Left cardiac atrium (tissue), 4 donors: ENCODE data around the gene ZIK1. TPM values are rescaled to one million over a fixed set of nuclear protein-coding genes. Genes with fewer than 3 reads are reported as not detected.
A peak's percentile ranks its signal among the peaks of the same experiment; 100 is the strongest.

Experiments used
- ATAC-seq, 2 donors: fragments of 200-7000 bp; cut with Tn5 transposase; one replicate each; pipeline ENCODE4 v1.9.1; 2020; ENCODE audit warnings: mild to moderate bottlenecking in 2 of 2, moderate library complexity in 2 of 2
- DNase-seq: peaks from one replicate; pipeline ENCODE4 v3.0.0-alpha.2; 2020
- intact Hi-C, 2 donors: fragments of 100-400 bp; cut with DNase I; formaldehyde crosslinking; loops; one replicate each; pipeline versions ENCODE4 v1.14.1 to v1.15.1; 2022 to 2023
- total RNA-seq, 2 donors: library from RNA; stranded (reverse); fragmentation: NEBNext Ultra II Directional; extraction: Animal tissue kit (Norgen Biotek cat#: 25700); gene quantifications; one replicate each; pipeline ENCODE4 v1.2.1, GENCODE V29; 2021
- donor health status: DM: no; HTN: yes; CAD: no.
- donor health status: DM: no; HTN: yes; CAD: no; lungs with severe emphysema.
- donor health status: DM: yes; HTN: yes; CAD: no.
- donor health status: Dilated cardiomyopathy.

The ZIK1 gene
- total RNA-seq, 2 donors from 2014 or later: 4.1 to 5.2 TPM

DNA sequence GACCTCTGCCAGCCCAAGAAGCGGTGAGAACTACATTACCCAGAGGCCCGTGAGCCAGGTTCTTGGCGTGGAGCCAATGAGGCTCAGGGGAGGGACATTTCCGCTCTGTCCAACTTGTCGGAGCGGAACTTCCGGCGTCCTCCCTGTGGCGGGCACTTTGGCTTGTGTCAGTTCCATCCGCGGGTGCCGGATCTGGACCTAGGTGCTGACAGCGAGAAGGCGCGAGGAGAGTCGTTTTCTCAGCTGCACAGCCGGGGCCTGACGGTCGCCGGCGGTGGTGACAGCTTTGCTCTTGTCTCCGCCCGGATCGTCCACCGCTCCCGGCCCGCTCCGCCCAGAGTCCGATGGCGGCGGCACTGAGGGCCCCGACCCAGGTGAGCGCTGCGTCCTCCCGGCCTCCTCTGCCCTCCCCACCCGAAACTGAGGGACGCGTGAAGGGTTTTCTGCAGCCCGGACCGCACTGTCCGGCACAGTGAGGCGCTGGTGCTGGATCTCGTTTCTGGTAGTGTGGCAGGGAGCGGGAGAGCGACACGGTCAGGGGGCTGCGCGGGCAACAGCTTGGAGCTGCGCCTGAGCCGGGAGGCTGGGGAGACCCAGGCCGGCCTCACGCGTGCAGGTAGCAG lies 15.9 kb downstream of the ZIK1 start, which contains the start of gene ZNF530:
Gene ZNF530, plus strand, starts transcription at position 125 of the 623 bp plus-strand sequence. CDS start 4,461 bp downstream, outside the sequence.
- ATAC-seq (peak; percentile 99 to 100), DNase-seq (peak; percentile 96)
- intact Hi-C loops: no loop called here

- intact Hi-C loops: no loop called here
- ATAC-seq (no peak), DNase-seq (no peak)
Observed at GRCh38 chr19:57606931-57607330, 23.0 kb downstream of the ZIK1 start.

- DNase-seq (no peak), ATAC-seq (no peak)
- intact Hi-C loops: no loop called here
Observed at GRCh38 chr19:57611113-57611512, 27.2 kb downstream of the ZIK1 start.

- intact Hi-C loops: no loop called here
- peak; percentile 99 to 100 for ATAC-seq
- peak; percentile 96 for DNase-seq
Observed at GRCh38 chr19:57613941-57614743, 30.2 kb downstream of the ZIK1 start, which contains the start of gene ZNF134. Gene ZNF134, plus strand, starts transcription at chr19:57614242. Its CDS starts 5,227 bp downstream, at chr19:57619469.

GRCh38 chr19:57615346-57615745 lies 31.4 kb downstream of the ZIK1 start:
- intact Hi-C loops: no loop called here
- no peak for DNase-seq
- ATAC-seq: no peak

DNA sequence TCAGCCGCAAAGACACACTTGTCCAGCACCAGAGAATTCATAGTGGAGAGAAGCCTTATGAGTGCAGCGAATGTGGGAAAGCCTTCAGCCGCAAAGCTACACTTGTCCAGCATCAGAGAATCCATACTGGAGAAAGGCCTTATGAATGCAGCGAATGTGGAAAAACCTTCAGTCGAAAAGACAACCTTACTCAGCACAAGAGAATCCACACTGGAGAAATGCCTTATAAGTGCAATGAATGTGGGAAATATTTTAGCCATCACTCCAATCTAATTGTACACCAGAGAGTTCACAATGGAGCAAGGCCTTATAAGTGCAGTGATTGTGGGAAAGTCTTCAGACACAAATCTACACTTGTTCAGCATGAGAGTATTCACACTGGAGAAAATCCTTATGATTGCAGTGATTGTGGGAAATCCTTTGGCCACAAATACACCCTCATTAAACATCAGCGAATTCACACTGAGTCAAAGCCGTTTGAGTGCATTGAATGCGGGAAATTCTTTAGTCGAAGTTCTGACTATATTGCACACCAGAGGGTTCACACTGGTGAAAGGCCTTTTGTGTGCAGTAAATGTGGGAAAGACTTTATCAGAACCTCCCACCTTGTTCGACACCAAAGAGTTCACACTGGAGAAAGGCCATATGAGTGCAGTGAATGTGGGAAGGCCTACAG lies 36.9 kb downstream of the ZIK1 start:
- intact Hi-C loops: no loop called here
- ATAC-seq (no peak), DNase-seq (no peak)

DNA sequence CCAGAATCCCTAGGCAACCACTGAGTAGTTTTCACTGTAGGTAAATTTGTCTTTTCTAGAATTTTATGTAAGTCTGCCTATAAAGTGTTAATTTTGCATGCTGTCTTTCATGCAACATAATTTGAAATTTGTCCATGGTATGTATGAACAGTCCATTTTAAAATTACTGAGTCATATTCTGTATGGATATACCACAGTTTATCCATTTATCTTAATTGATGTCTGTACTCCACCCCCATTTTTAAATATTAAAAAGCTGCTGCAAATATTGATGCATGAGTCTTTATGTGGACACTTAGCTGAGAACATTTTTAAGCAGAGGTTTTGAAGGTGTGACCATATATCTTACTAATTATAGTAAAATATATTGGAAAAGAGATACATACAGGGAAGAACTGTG lies 39.1 kb downstream of the ZIK1 start:
- intact Hi-C loops: no loop called here

GRCh38 chr19:57632987-57633831 lies 49.3 kb downstream of the ZIK1 start, which contains the start of gene ZNF211:
Gene ZNF211, plus strand, starts transcription at chr19:57633168. Its CDS starts 179 bp downstream, at chr19:57633347.
- intact Hi-C loops: no loop called here
- peak; percentile 96 for DNase-seq
- peak; percentile 100 for ATAC-seq

More for the DNA sequence above, 39.1 kb downstream of the ZIK1 start:
- no peak for DNase-seq
- no peak for ATAC-seq

DNA sequence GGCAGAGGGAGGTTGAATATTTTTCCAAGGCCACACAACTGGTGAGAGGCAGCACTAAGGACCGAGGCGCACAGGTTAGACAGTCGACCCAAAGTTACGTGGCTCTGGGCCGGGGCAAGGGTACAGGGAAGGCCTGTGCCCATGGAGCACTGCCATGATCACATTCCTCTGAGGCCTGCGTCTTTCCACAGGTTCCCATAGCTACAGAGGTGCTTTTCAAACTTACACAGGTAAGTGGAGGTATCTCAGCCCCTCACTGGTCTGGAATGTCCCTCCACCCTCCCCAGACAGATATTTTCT lies 49.8 kb downstream of the ZIK1 start:
- ATAC-seq: peak in 1 of 2 donors; percentile 22
- intact Hi-C loops: no loop called here
- DNase-seq: no peak

- intact Hi-C loops: no loop called here
Observed at GRCh38 chr19:57637379-57637778, 53.4 kb downstream of the ZIK1 start.

DNA sequence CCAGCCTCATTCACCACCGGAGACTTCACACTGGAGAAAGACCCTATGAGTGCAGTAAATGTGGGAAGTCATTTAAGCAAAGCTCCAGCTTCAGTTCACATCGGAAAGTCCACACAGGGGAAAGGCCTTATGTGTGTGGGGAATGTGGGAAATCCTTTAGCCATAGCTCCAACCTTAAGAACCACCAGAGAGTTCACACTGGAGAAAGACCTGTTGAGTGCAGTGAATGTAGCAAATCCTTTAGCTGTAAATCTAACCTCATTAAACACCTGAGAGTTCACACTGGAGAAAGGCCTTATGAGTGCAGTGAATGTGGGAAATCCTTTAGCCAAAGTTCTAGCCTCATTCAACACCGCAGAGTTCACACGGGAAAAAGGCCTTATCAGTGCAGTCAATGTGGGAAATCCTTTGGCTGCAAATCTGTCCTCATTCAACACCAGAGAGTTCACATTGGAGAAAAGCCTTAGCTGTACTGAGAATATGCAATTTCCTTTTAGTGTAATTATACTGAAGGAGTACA lies 57.8 kb downstream of the ZIK1 start:
- ATAC-seq: no peak
- no peak for DNase-seq
- intact Hi-C loops: no loop called here

More at GRCh38 chr19:57637379-57637778, 53.4 kb downstream of the ZIK1 start:
- ATAC-seq: no peak
- DNase-seq: no peak

DNA sequence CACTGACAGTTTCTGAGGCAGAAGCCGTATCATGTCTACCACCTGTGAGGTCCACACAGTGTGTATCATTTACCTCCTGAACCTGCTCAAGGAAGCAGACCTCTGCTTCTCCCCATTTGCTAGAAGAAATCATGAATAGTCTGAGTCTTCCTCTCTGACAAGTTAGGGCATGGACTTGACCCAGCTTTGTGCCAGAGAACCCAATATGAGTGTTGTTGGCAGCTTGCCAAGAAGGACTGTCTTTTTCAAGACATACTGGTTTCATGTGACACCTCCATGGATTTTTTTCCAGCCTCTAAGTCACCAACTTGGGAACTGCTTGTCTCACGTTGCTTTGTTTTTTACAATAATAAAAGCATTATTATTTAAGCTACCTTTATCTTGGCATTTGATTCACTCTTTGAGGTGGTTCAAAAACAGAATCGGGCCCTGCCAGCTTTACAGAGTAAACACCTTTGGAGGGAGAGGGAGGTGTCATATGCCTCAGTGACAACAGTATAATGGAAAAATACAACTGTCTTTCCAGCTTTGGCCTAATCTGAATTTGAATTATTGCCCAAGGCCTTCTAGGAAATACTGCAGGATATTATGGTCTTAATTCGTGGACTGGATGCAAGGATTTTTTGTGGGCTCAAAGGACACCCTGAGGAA lies 58.6 kb downstream of the ZIK1 start:
- intact Hi-C loops: no loop called here
- DNase-seq (no peak), ATAC-seq (no peak)

Other genes with a start within 250 kb of the ZIK1 start
- 10 to 100 TPM in 1 of 2 donors, 1 to 10 TPM in 1; 7.2 to 12.9 TPM for gene ZNF304, start 232.9 kb upstream of the ZIK1 start, total RNA-seq
- gene TRAPPC2B, start 220.6 kb upstream of the ZIK1 start, total RNA-seq: 10 to 100 TPM; 10.9 to 13.9 TPM
- 1 to 10 TPM; 3.6 to 4.4 TPM for gene ZNF547, start 220.6 kb upstream of the ZIK1 start, total RNA-seq
- 10 to 100 TPM; 16.4 to 20.6 TPM for gene ZNF548, start 194.3 kb upstream of the ZIK1 start, total RNA-seq
- gene ZNF17, start 173.0 kb upstream of the ZIK1 start, total RNA-seq: 10 to 100 TPM in 1 of 2 donors, 1 to 10 TPM in 1; 8.7 to 13.8 TPM
- 1 to 10 TPM; 3.0 to 7.1 TPM for gene ZNF749, start 148.8 kb upstream of the ZIK1 start, total RNA-seq
- 1 to 10 TPM; 2.3 to 3.0 TPM for gene VN1R1, start 127.0 kb upstream of the ZIK1 start, total RNA-seq
- gene ZNF772, start 106.6 kb upstream of the ZIK1 start, total RNA-seq: 10 to 100 TPM; 13.3 to 19.7 TPM
- gene ZNF419, start 96.4 kb upstream of the ZIK1 start, total RNA-seq: 1 to 10 TPM; 7.2 to 10.0 TPM
- gene ZNF773, start 84.2 kb upstream of the ZIK1 start, total RNA-seq: 1 to 10 TPM; 5.3 to 7.9 TPM
- gene ZNF549, start 56.8 kb upstream of the ZIK1 start, total RNA-seq: 1 to 10 TPM; 3.4 to 4.4 TPM
- 1 to 10 TPM; 6.4 to 9.0 TPM for gene ZNF550, start 24.3 kb upstream of the ZIK1 start, total RNA-seq
- 1 to 10 TPM; 4.6 to 5.5 TPM for gene ZNF416, start 5.2 kb upstream of the ZIK1 start, total RNA-seq
- gene ZNF530, start 15.7 kb downstream of the ZIK1 start, total RNA-seq: 1 to 10 TPM; 3.7 to 5.3 TPM
- 10 to 100 TPM; 14.2 to 16.2 TPM for gene ZNF134, start 30.1 kb downstream of the ZIK1 start, total RNA-seq
- 10 to 100 TPM in 1 of 2 donors, 1 to 10 TPM in 1; 9.5 to 11.1 TPM for gene ZNF211, start 49.0 kb downstream of the ZIK1 start, total RNA-seq
- under 1 TPM in 1 of 2 donors, not detected in 1; 0.13 TPM for gene ZSCAN4, start 84.8 kb downstream of the ZIK1 start, total RNA-seq
- gene ZNF551, start 97.8 kb downstream of the ZIK1 start, total RNA-seq: 1 to 10 TPM; 4.2 to 6.4 TPM
- 1 to 10 TPM; 3.4 to 6.1 TPM for gene ZNF154, start 125.1 kb downstream of the ZIK1 start, total RNA-seq
- 1 to 10 TPM; 5.1 to 7.0 TPM for gene ZNF671, start 143.5 kb downstream of the ZIK1 start, total RNA-seq
- gene ZNF776, start 162.7 kb downstream of the ZIK1 start, total RNA-seq: 10 to 100 TPM; 10.8 to 14.4 TPM
- 1 to 10 TPM; 9.3 to 9.5 TPM for gene ZNF586, start 185.5 kb downstream of the ZIK1 start, total RNA-seq
- 1 to 10 TPM; 3.3 to 4.6 TPM for gene ZNF552, start 230.8 kb downstream of the ZIK1 start, total RNA-seq
- 1 to 10 TPM; 5.9 to 8.7 TPM for gene ZNF587B, start 246.2 kb downstream of the ZIK1 start, total RNA-seq